ENCODE data around the gene FRY.

The FRY gene

GRCh38 chr13:32140109-32140508 is 108.5 kb downstream of the FRY start:
- in situ Hi-C loops (cut with MboI; ENCODE audit: low pct_unique_long_range_greater_than_20kb, low sequenced_read_pairs, unreplicated experiment) = no loop called here
- no peak for TF ChIP-seq CTCF (IDR thresholded peaks at IDR 0.05; ENCODE audit: extremely low read depth, insufficient read depth, missing control alignments)

GRCh38 chr13:32141462-32141861 is 109.9 kb downstream of the FRY start:
- in situ Hi-C loops (cut with MboI; ENCODE audit: low pct_unique_long_range_greater_than_20kb, low sequenced_read_pairs, unreplicated experiment) = no loop called here

More at GRCh38 chr13:32140109-32140508, 108.5 kb downstream of the FRY start:
- DNase-seq (ENCODE audit: low spot score) = no peak

GRCh38 chr13:32142115-32142514 is 110.5 kb downstream of the FRY start:
- no peak for TF ChIP-seq CTCF (IDR thresholded peaks at IDR 0.05; ENCODE audit: extremely low read depth, insufficient read depth, missing control alignments)
- no peak for DNase-seq (ENCODE audit: low spot score)
- in situ Hi-C loops (cut with MboI; ENCODE audit: low pct_unique_long_range_greater_than_20kb, low sequenced_read_pairs, unreplicated experiment) = no loop called here

More at GRCh38 chr13:32141462-32141861, 109.9 kb downstream of the FRY start:
- DNase-seq (ENCODE audit: low spot score) = no peak
- no peak for TF ChIP-seq CTCF (IDR thresholded peaks at IDR 0.05; ENCODE audit: extremely low read depth, insufficient read depth, missing control alignments)

- no peak for DNase-seq (ENCODE audit: low spot score)
- no peak for TF ChIP-seq CTCF (IDR thresholded peaks at IDR 0.05; ENCODE audit: extremely low read depth, insufficient read depth, missing control alignments)
- in situ Hi-C loops (cut with MboI; ENCODE audit: low pct_unique_long_range_greater_than_20kb, low sequenced_read_pairs, unreplicated experiment) = no loop called here
Observed at GRCh38 chr13:32142956-32143375, 111.4 kb downstream of the FRY start.

- no peak for DNase-seq (ENCODE audit: low spot score)
- TF ChIP-seq CTCF (IDR thresholded peaks at IDR 0.05; ENCODE audit: extremely low read depth, insufficient read depth, missing control alignments) = no peak
- in situ Hi-C loops (cut with MboI; ENCODE audit: low pct_unique_long_range_greater_than_20kb, low sequenced_read_pairs, unreplicated experiment) = no loop called here
Observed at GRCh38 chr13:32147193-32147592, 115.6 kb downstream of the FRY start.

- TF ChIP-seq CTCF (IDR thresholded peaks at IDR 0.05; ENCODE audit: extremely low read depth, insufficient read depth, missing control alignments) = no peak
- in situ Hi-C loops (cut with MboI; ENCODE audit: low pct_unique_long_range_greater_than_20kb, low sequenced_read_pairs, unreplicated experiment) = no loop called here
- no peak for DNase-seq (ENCODE audit: low spot score)
Observed at GRCh38 chr13:32147976-32148375, 116.4 kb downstream of the FRY start.

GRCh38 chr13:32150239-32150638 is 118.7 kb downstream of the FRY start:
- in situ Hi-C loops (cut with MboI; ENCODE audit: low pct_unique_long_range_greater_than_20kb, low sequenced_read_pairs, unreplicated experiment) = no loop called here
- TF ChIP-seq CTCF (IDR thresholded peaks at IDR 0.05; ENCODE audit: extremely low read depth, insufficient read depth, missing control alignments) = no peak
- DNase-seq (ENCODE audit: low spot score) = no peak

Measured in GM13977 (cell line).